Astrocyte of the hippocampus (primary cell): Measurements from ENCODE around the gene TRNT1.

ENCODE experiments used
- DNase-seq: peaks from one replicate; pipeline ENCODE4 v3.0.0; 2011; ENCODE audit warnings: low read depth, low spot score

The TRNT1 gene

GRCh38 chr3:3178498-3179328, 52.0 kb downstream of the TRNT1 start:
- DNase-seq: no peak

- DNase-seq: peak; percentile 95
These were observed 52.8 kb downstream of the TRNT1 start, which contains the start of gene CRBN for GRCh38 chr3:3179407-3180094. Gene CRBN (minus strand): TSS chr3:3179691. CDS start chr3:3179687, 4 bp downstream.

GRCh38 chr3:3180456-3180855, 53.7 kb downstream of the TRNT1 start:
- DNase-seq: no peak

GRCh38 chr3:3184876-3185275, 58.1 kb downstream of the TRNT1 start:
- DNase-seq: no peak

GRCh38 chr3:3189102-3189727, 62.5 kb downstream of the TRNT1 start:
- DNase-seq: no peak

DNA sequence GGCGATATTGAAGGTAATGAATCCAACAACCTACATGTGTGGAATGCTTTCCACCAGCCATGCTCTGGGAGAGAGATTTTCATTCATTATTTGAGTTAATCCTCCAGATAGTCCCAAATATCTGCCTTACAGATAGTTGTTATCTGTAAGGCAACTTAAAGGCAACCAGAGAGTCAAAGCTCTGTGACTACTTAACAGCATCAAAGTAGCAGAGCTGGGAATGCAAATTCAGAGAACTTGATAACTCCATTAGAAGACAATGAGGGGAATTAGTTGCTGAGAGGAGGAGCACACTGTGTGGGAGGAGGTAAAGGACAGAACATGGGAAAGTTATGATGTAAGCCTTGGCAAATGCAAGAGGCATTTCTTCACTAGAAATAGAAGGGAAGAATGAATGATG, 63.2 kb downstream of the TRNT1 start:
- no peak for DNase-seq

GRCh38 chr3:3191675-3192285, 65.0 kb downstream of the TRNT1 start:
- DNase-seq: peak; percentile 37

DNA sequence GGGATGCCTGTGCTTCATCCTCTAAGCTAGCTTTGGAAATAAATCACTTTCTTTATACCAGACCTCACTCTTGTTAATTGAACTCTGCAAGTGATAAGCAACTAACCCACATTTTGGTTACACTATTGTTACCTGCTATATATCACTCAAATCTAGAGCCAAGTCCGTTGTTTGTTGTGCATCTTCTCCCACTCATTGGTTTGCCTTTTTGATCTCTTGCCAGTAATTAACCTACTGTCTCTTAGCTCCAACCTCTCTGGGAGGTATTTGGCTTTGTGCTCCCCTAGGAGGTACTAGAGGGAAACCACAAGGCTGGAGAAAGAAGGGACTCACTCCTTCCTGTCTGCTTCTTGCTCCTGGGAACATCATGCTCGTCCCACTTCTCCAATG, 65.5 kb downstream of the TRNT1 start:
- no peak for DNase-seq

- DNase-seq: no peak
These were observed 68.1 kb downstream of the TRNT1 start for GRCh38 chr3:3194861-3195260.

GRCh38 chr3:3196148-3196861, 69.6 kb downstream of the TRNT1 start:
- DNase-seq: peak; percentile 49
